ENCODE data around the gene SOCS7. TPM values are rescaled to one million over a fixed set of nuclear protein-coding genes. Genes with fewer than 3 reads are reported as not detected.

The SOCS7 gene
- total and polyA plus RNA-seq, 2 donors = 9.2 to 18.0 TPM

- Histone ChIP-seq H3K4me1 (ENCODE audit: insufficient read depth) (no peaks in the 10 kb centered on the region), H3K36me3 (ENCODE audit: insufficient read depth) (no peaks in the 10 kb centered on the region)
- WGBS = 86% methylated on average over 3 of the region's 3 CpGs
These were observed 7.3 kb upstream of the SOCS7 start for GRCh38 chr17:38344420-38344745.

GRCh38 chr17:38345743-38346142 is 5.9 kb upstream of the SOCS7 start:
- no peaks in the 10 kb centered on the region for H3K4me1 ChIP-seq (ENCODE audit: insufficient read depth)
- H3K4me3 ChIP-seq (ENCODE audit: low read depth, low read length) = no peak overlapping the region
- H3K27ac ChIP-seq (ENCODE audit: low read depth) = no peak overlapping the region
- DNase-seq (ENCODE audit: extremely low spot score) = no peak
- WGBS = 94% methylated on average over 7 of the region's 7 CpGs
- no peaks in the 10 kb centered on the region for H3K36me3 ChIP-seq (ENCODE audit: insufficient read depth)

More at GRCh38 chr17:38344420-38344745, 7.3 kb upstream of the SOCS7 start:
- DNase-seq (ENCODE audit: extremely low spot score) = no peak
- no peak overlapping the region for H3K27ac ChIP-seq (ENCODE audit: low read depth)
- no peak overlapping the region for H3K4me3 ChIP-seq (ENCODE audit: low read depth, low read length)

GRCh38 chr17:38349097-38349730 is 2.4 kb upstream of the SOCS7 start:
- Histone ChIP-seq H3K4me1 (ENCODE audit: insufficient read depth) (peaks cover under 1% of the 10 kb centered on the region), H3K4me3 (ENCODE audit: low read depth, low read length) (no peak overlapping the region), H3K36me3 (ENCODE audit: insufficient read depth) (no peaks in the 10 kb centered on the region), H3K27ac (ENCODE audit: low read depth) (no peak overlapping the region)
- peak; percentile 58 for DNase-seq (ENCODE audit: extremely low spot score)
- WGBS = 15% methylated on average over 8 of the region's 8 CpGs

GRCh38 chr17:38350035-38350434 is 1.6 kb upstream of the SOCS7 start:
- H3K4me3 ChIP-seq (ENCODE audit: low read depth, low read length) = no peak overlapping the region
- H3K4me1 ChIP-seq (ENCODE audit: insufficient read depth) = peaks cover 3% of the 10 kb centered on the region
- DNase-seq (ENCODE audit: extremely low spot score) = no peak
- WGBS = 94% methylated on average over 2 of the region's 2 CpGs
- no peak overlapping the region for H3K27ac ChIP-seq (ENCODE audit: low read depth)
- H3K36me3 ChIP-seq (ENCODE audit: insufficient read depth) = no peaks in the 10 kb centered on the region

- under 1% methylated on average over 72 of the region's 72 CpGs for WGBS
- H3K27ac ChIP-seq (ENCODE audit: low read depth) = no peak overlapping the region
- peaks cover 3% of the 10 kb centered on the region for H3K4me1 ChIP-seq (ENCODE audit: insufficient read depth)
- DNase-seq (ENCODE audit: extremely low spot score) = no peak
- H3K36me3 ChIP-seq (ENCODE audit: insufficient read depth) = no peaks in the 10 kb centered on the region
- peak overlapping the region; percentile 95 for H3K4me3 ChIP-seq (ENCODE audit: low read depth, low read length)
These were observed 821 bp downstream of the SOCS7 start for GRCh38 chr17:38352245-38353085.

GRCh38 chr17:38353086-38353604 is 1.5 kb downstream of the SOCS7 start:
- WGBS = 13% methylated on average over 8 of the region's 8 CpGs
- H3K27ac ChIP-seq (ENCODE audit: low read depth) = no peak overlapping the region
- no peaks in the 10 kb centered on the region for H3K36me3 ChIP-seq (ENCODE audit: insufficient read depth)
- H3K4me3 ChIP-seq (ENCODE audit: low read depth, low read length) = peak overlapping the region; percentile 95
- DNase-seq (ENCODE audit: extremely low spot score) = no peak
- H3K4me1 ChIP-seq (ENCODE audit: insufficient read depth) = peaks cover 3% of the 10 kb centered on the region

- DNase-seq (ENCODE audit: extremely low spot score) = no peak
- Histone ChIP-seq H3K27ac (ENCODE audit: low read depth) (no peak overlapping the region), H3K4me3 (ENCODE audit: low read depth, low read length) (no peak overlapping the region), H3K36me3 (ENCODE audit: insufficient read depth) (no peaks in the 10 kb centered on the region), H3K4me1 (ENCODE audit: insufficient read depth) (peaks cover 4% of the 10 kb centered on the region)
- 75% methylated on average over 13 of the region's 13 CpGs for WGBS
These were observed 2.0 kb downstream of the SOCS7 start for GRCh38 chr17:38353668-38354067.

- H3K4me3 ChIP-seq (ENCODE audit: low read depth, low read length) = no peak overlapping the region
- no peak overlapping the region for H3K27ac ChIP-seq (ENCODE audit: low read depth)
- peaks cover 7% of the 10 kb centered on the region for H3K4me1 ChIP-seq (ENCODE audit: insufficient read depth)
- no peaks in the 10 kb centered on the region for H3K36me3 ChIP-seq (ENCODE audit: insufficient read depth)
- WGBS = 79% methylated on average over 7 of the region's 7 CpGs
- no peak for DNase-seq (ENCODE audit: extremely low spot score)
These were observed 2.8 kb downstream of the SOCS7 start for GRCh38 chr17:38354466-38354865.

GRCh38 chr17:38355251-38355650 is 3.6 kb downstream of the SOCS7 start:
- no peak overlapping the region for H3K27ac ChIP-seq (ENCODE audit: low read depth)
- WGBS = 80% methylated on average over 4 of the region's 4 CpGs

GRCh38 chr17:38357486-38358123 is 6.0 kb downstream of the SOCS7 start:
- DNase-seq (ENCODE audit: extremely low spot score) = no peak
- H3K27ac ChIP-seq (ENCODE audit: low read depth) = no peak overlapping the region
- 24% methylated on average over 2 of the region's 2 CpGs for WGBS
- H3K36me3 ChIP-seq (ENCODE audit: insufficient read depth) = no peaks in the 10 kb centered on the region
- H3K4me3 ChIP-seq (ENCODE audit: low read depth, low read length) = no peak overlapping the region
- H3K4me1 ChIP-seq (ENCODE audit: insufficient read depth) = peaks cover 7% of the 10 kb centered on the region

More at GRCh38 chr17:38355251-38355650, 3.6 kb downstream of the SOCS7 start:
- peaks cover 7% of the 10 kb centered on the region for H3K4me1 ChIP-seq (ENCODE audit: insufficient read depth)
- H3K4me3 ChIP-seq (ENCODE audit: low read depth, low read length) = no peak overlapping the region
- DNase-seq (ENCODE audit: extremely low spot score) = no peak
- H3K36me3 ChIP-seq (ENCODE audit: insufficient read depth) = no peaks in the 10 kb centered on the region

GRCh38 chr17:38358586-38359513 is 7.2 kb downstream of the SOCS7 start:
- peaks cover 7% of the 10 kb centered on the region for H3K4me1 ChIP-seq (ENCODE audit: insufficient read depth)
- 42% methylated on average over 9 of the region's 9 CpGs for WGBS
- H3K36me3 ChIP-seq (ENCODE audit: insufficient read depth) = no peaks in the 10 kb centered on the region
- DNase-seq (ENCODE audit: extremely low spot score) = no peak
- H3K27ac ChIP-seq (ENCODE audit: low read depth) = no peak overlapping the region
- H3K4me3 ChIP-seq (ENCODE audit: low read depth, low read length) = no peak overlapping the region

GRCh38 chr17:38361694-38362465 is 10.2 kb downstream of the SOCS7 start:
- Histone ChIP-seq H3K4me1 (ENCODE audit: insufficient read depth) (peaks cover 4% of the 10 kb centered on the region), H3K4me3 (ENCODE audit: low read depth, low read length) (no peak overlapping the region), H3K27ac (ENCODE audit: low read depth) (no peak overlapping the region), H3K36me3 (ENCODE audit: insufficient read depth) (no peaks in the 10 kb centered on the region)
- WGBS = 43% methylated on average over 5 of the region's 5 CpGs
- no peak for DNase-seq (ENCODE audit: extremely low spot score)

Data from urinary bladder (tissue), 4 donors.